ENCODE results near the gene CFLAR.

CFLAR gene

DNA sequence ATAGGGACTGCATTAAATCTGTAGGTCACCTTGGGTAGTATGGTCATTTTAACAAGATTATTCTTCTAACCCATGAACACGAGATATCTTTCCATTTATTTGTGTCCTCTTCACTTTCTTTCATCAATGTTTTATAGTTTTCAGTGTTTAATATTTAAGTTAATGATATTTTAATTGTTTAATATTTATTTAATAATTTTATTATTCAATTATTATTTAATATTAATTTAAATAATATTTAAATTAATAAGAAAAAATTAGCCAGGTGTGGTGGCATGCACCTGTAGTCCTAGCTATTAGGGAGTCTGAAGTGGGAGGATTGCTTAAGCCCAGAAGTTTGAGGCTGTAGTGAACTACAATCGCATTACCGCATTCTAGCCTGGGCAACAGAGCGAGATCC is 100.0 kb downstream of the CFLAR start:
- in situ Hi-C loops (cut with HindIII; ENCODE audit: low pct_ligation_motif_present, low sequenced_read_pairs) = no loop called here
- H3K27ac ChIP-seq = no peak overlapping the region
- H3K4me3 ChIP-seq (ENCODE audit: low read depth, low read length) = no peak overlapping the region

GRCh38 chr2:201216918-201217317 is 101.0 kb downstream of the CFLAR start:
- no peak overlapping the region for H3K27ac ChIP-seq
- H3K36me3 ChIP-seq (replicated peaks) = no peaks in the 10 kb centered on the region
- no peaks in the 10 kb centered on the region for H3K27me3 ChIP-seq (replicated peaks)
- no peak overlapping the region for H3K4me3 ChIP-seq (ENCODE audit: low read depth, low read length)
- in situ Hi-C loops (cut with HindIII; ENCODE audit: low pct_ligation_motif_present, low sequenced_read_pairs) = no loop called here
- TF ChIP-seq CTCF (IDR thresholded peaks at IDR 0.05; ENCODE audit: low read depth, low read length, missing control alignments) = no peak
- no peak for DNase-seq

More for the DNA sequence above, 100.0 kb downstream of the CFLAR start:
- Histone ChIP-seq H3K36me3 (replicated peaks) (no peaks in the 10 kb centered on the region), H3K27me3 (replicated peaks) (no peaks in the 10 kb centered on the region)
- no peak for DNase-seq
- no peak for TF ChIP-seq CTCF (IDR thresholded peaks at IDR 0.05; ENCODE audit: low read depth, low read length, missing control alignments)

- Histone ChIP-seq H3K27me3 (replicated peaks) (no peaks in the 10 kb centered on the region), H3K4me3 (ENCODE audit: low read depth, low read length) (no peak overlapping the region), H3K36me3 (replicated peaks) (no peaks in the 10 kb centered on the region), H3K27ac (no peak overlapping the region)
- in situ Hi-C loops (cut with HindIII; ENCODE audit: low pct_ligation_motif_present, low sequenced_read_pairs) = no loop called here
- no peak for TF ChIP-seq CTCF (IDR thresholded peaks at IDR 0.05; ENCODE audit: low read depth, low read length, missing control alignments)
- DNase-seq = peak; percentile 22
Observed at GRCh38 chr2:201218780-201219179, 102.8 kb downstream of the CFLAR start.

DNA sequence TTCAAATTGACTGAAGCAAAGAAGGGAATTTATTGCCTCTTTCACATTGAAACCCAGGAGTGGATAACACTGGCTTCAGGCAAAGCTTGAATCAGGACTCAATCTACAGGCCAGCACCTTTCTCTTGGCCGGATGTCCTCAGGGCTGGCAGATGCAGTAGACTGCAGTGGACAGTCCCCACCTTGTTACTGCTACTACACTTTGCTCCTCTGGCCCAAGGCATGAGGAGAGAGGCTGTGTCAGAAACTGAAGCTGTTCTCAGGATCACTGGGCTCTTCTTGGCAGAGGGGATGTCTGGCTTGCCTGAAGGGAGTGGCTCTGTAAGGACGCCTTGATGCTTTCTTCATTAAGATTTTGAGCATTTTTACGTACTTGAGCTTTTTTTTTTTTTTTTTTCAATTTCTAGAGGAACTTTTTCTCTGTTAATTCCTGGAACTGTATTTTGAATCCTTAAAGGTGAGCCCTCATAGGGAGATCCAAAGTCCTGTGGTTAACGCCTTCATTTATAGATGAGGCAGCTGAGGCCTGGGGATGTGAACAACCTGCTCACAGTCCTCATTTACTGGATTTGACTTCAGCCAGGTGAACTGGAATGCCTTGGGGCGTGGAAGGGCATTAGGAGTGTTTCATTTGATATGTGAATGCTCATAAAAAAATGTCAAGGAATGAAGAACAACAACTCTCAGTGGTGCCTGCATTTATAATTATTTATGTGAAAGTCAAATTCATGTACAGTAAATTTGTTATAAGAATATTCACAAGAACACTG is 103.5 kb downstream of the CFLAR start:
- H3K27me3 ChIP-seq (replicated peaks) = no peaks in the 10 kb centered on the region
- no peak overlapping the region for H3K27ac ChIP-seq
- TF ChIP-seq CTCF (IDR thresholded peaks at IDR 0.05; ENCODE audit: low read depth, low read length, missing control alignments) = no peak
- no peak overlapping the region for H3K4me3 ChIP-seq (ENCODE audit: low read depth, low read length)
- no peaks in the 10 kb centered on the region for H3K36me3 ChIP-seq (replicated peaks)
- no peak for DNase-seq
- in situ Hi-C loops (cut with HindIII; ENCODE audit: low pct_ligation_motif_present, low sequenced_read_pairs) = no loop called here

GRCh38 chr2:201220102-201220570 is 104.2 kb downstream of the CFLAR start:
- TF ChIP-seq CTCF (IDR thresholded peaks at IDR 0.05; ENCODE audit: low read depth, low read length, missing control alignments) = no peak
- Histone ChIP-seq H3K27me3 (replicated peaks) (no peaks in the 10 kb centered on the region), H3K4me3 (ENCODE audit: low read depth, low read length) (no peak overlapping the region), H3K36me3 (replicated peaks) (no peaks in the 10 kb centered on the region), H3K27ac (no peak overlapping the region)
- no peak for DNase-seq
- in situ Hi-C loops (cut with HindIII; ENCODE audit: low pct_ligation_motif_present, low sequenced_read_pairs) = no loop called here

Data from brain microvascular endothelial cell (primary cell).